HL-60 (cell line): ENCODE data around the gene TFF2.

Experiments
- DNase-seq, 2 experiments: peaks; one replicate each; pipeline ENCODE4 v3.0.0-alpha.2; 2010 to 2020; ENCODE audit warnings: low read depth in 1 of 2, low spot score in 1 of 2
- H3K27ac ChIP-seq: fragments of 250-450 bp; sonication (Bioruptor Pico); replicated peaks from 2 replicates; pipeline ENCODE4 v1.5.1; 2020; ENCODE audit warnings: mild to moderate bottlenecking, moderate library complexity
- H3K27me3 ChIP-seq: fragments of 250-450 bp; sonication (Bioruptor Pico); 2 replicates; pipeline ENCODE4 v1.5.1; 2021; ENCODE audit warnings: mild to moderate bottlenecking, moderate library complexity; ENCODE audit not compliant: insufficient read depth, poor library complexity, severe bottlenecking
- H3K4me3 ChIP-seq: replicated peaks from 2 replicates; pipeline ENCODE4 v1.5.1; 2011; ENCODE audit warnings: mild to moderate bottlenecking, control low read depth, low read length; ENCODE audit not compliant: insufficient read depth
- GABPA ChIP-seq: IDR thresholded peaks from 2 replicates; pipeline ENCODE4 v1.6.1; 2012; ENCODE audit warnings: low read depth
- POLR2AphosphoS5 ChIP-seq: IDR thresholded peaks from 2 replicates; pipeline ENCODE4 v1.6.1; 2012; ENCODE audit warnings: low read depth
- REST ChIP-seq: IDR thresholded peaks from 2 replicates; pipeline ENCODE4 v1.6.1; 2012; ENCODE audit warnings: low read depth; ENCODE audit not compliant: insufficient replicate concordance
- SPI1 ChIP-seq: IDR thresholded peaks from 2 replicates; pipeline ENCODE4 v1.6.1; 2012; ENCODE audit warnings: low read depth, mild to moderate bottlenecking, borderline replicate concordance
- TF ChIP-seq, protein P1 (sequence below): IDR thresholded peaks from one replicate; pipeline ENCODE4 v1.5.1; 2011; ENCODE audit warnings: low read length, control low read depth, inconsistent platforms; ENCODE audit not compliant: insufficient read depth

Gene TFF2

DNA sequence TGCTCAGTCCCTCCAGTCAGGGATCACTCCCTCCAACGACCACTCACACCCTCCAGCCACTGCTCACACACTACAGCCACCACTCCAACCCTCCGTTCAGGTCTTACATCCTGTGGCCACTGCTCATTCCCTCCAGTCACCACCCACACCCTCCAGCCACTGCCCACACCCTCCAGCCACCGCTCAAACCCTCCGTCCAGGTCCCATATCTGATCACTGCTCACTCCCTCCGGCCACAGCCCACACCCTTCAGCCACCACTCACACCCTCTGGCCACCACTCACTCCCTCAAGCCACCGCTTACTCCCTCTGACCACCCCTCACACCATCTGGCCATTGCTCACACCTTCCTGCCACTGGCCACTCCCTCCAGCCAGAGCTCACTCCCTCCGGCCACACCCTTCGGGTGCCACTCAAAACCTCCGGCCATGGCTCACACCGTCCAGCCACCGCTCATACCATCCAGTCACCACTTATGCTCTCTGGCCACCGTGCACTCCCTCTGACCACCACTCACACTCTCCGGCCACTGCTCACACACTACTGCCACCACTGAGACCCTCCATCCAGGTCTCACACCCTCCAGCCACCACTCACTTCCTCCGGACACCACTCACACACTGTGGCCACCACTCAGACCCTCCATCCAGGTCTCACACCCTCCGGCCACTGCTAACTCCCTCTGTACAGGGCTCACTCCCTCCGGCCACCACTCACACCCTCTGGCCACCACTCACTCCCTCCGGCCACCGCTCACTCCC, 20.3 kb upstream of the TFF2 start:
- Histone ChIP-seq H3K27ac (no peak overlapping the region), H3K27me3 (no peaks in the 10 kb centered on the region), H3K4me3 (no peak overlapping the region)
- TF ChIP-seq GABPA (no peak), REST (no peak), SPI1 (no peak), POLR2AphosphoS5 (no peak)
- TF ChIP-seq, protein P1, sequence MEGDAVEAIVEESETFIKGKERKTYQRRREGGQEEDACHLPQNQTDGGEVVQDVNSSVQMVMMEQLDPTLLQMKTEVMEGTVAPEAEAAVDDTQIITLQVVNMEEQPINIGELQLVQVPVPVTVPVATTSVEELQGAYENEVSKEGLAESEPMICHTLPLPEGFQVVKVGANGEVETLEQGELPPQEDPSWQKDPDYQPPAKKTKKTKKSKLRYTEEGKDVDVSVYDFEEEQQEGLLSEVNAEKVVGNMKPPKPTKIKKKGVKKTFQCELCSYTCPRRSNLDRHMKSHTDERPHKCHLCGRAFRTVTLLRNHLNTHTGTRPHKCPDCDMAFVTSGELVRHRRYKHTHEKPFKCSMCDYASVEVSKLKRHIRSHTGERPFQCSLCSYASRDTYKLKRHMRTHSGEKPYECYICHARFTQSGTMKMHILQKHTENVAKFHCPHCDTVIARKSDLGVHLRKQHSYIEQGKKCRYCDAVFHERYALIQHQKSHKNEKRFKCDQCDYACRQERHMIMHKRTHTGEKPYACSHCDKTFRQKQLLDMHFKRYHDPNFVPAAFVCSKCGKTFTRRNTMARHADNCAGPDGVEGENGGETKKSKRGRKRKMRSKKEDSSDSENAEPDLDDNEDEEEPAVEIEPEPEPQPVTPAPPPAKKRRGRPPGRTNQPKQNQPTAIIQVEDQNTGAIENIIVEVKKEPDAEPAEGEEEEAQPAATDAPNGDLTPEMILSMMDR, result no peak
- DNase-seq, result no peak

- peaks cover under 1% of the 10 kb centered on the region for H3K27me3 ChIP-seq
- TF ChIP-seq SPI1, result no peak
- TF ChIP-seq, protein P1, result no peak
- TF ChIP-seq REST, result no peak
- TF ChIP-seq POLR2AphosphoS5, result no peak
- TF ChIP-seq GABPA, result no peak
- H3K27ac ChIP-seq, result no peak overlapping the region
Measured at GRCh38 chr21:42369821-42370220, 19.0 kb upstream of the TFF2 start.

DNA sequence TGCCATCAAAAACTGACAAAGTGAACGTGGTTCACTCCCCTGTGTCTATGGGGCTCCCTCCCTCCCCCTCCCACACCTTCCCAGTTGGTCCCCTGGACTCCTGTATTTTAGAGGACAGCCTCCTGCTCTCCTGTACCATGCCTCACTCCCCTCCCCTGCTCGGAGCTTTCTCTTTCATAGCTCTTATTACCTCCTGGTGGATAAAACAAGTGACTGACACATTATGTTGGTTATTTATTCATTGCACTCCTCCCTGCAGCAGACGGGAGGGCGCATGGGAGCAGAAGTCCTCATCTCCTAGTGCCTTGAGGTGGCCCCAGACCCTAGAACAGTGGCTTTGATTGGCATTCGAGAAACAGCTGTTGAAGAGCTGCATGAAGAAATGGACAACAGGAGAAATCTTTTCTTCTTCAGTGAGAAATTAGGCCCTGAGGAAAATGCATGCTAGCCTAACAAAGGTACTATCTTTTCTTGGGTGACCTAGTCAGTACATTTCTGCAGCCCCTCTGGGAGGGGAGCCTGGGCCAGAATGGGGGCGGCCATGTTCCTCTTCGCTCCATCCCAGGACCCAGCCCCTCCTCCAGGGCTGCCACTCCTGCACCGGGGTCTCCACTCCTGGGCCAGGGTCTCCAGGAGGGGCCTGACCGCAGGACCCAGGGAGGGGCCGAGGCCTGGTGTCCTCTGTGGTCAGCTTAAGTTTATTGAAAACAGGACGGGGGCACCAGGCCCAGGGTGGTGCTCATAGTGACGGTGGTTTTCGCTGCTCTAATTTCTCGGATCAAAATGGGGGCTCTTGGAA, 16.8 kb upstream of the TFF2 start:
- H3K27me3 ChIP-seq, result peaks cover 3% of the 10 kb centered on the region
- H3K4me3 ChIP-seq, result no peak overlapping the region
- no peak for TF ChIP-seq SPI1
- no peak for TF ChIP-seq GABPA
- no peak for TF ChIP-seq POLR2AphosphoS5
- TF ChIP-seq, protein P1, result no peak
- DNase-seq, result no peak
- H3K27ac ChIP-seq, result no peak overlapping the region

More at GRCh38 chr21:42369821-42370220, 19.0 kb upstream of the TFF2 start:
- no peak overlapping the region for H3K4me3 ChIP-seq
- no peak for DNase-seq
